HT-29 (cell line): ENCODE results near the gene UNC119. TPM values are rescaled to one million over a fixed set of nuclear protein-coding genes. Genes with fewer than 3 reads are reported as not detected.
"Not testable (repeated sequence)": the region's sequence is repeated elsewhere in the genome, so short reads cannot be mapped to it uniquely, and the experiment has no call there.

Experiments
- DNase-seq: peaks from one replicate; pipeline ENCODE4 v3.0.0-alpha.2; 2015; ENCODE audit warnings: low spot score
- total RNA-seq: library from RNA; depleted of rRNA; stranded (reverse); fragments of >200 nt; shearing (Covaris generic); gene quantifications from 2 replicates; pipeline ENCODE4 v1.2.3, GENCODE V29; 2014; rRNA removed

UNC119 gene
- 28.9 and 36.7 TPM in 2 replicates for total RNA-seq

GRCh38 chr17:28552176-28552999 is at the start of gene UNC119:
UNC119 (minus strand) TSS chr17:28552624; CDS start chr17:28552557, 67 bp downstream.
- peak; percentile 80 for DNase-seq

GRCh38 chr17:28599311-28600184 is 47.1 kb upstream of the UNC119 start:
- DNase-seq: peak; percentile 83

- DNase-seq: peak; percentile 95
Measured at GRCh38 chr17:28598799-28599310, 46.4 kb upstream of the UNC119 start, which contains the start of gene SPAG5. SPAG5 (minus strand) TSS chr17:28599025; CDS start chr17:28598946, 79 bp downstream.

GRCh38 chr17:28598389-28598788 is 46.0 kb upstream of the UNC119 start:
- DNase-seq: no peak

GRCh38 chr17:28597606-28598383 is 45.4 kb upstream of the UNC119 start:
- no peak for DNase-seq

- DNase-seq: no peak
Measured at GRCh38 chr17:28592260-28592659, 39.8 kb upstream of the UNC119 start.

GRCh38 chr17:28585851-28586250 is 33.4 kb upstream of the UNC119 start:
- no peak for DNase-seq

GRCh38 chr17:28584434-28584833 is 32.0 kb upstream of the UNC119 start:
- DNase-seq: no peak

GRCh38 chr17:28582513-28582912 is 30.1 kb upstream of the UNC119 start:
- no peak for DNase-seq

GRCh38 chr17:28580959-28581358 is 28.5 kb upstream of the UNC119 start:
- DNase-seq: no peak

- no peak for DNase-seq
Measured at GRCh38 chr17:28579526-28579925, 27.1 kb upstream of the UNC119 start.

- DNase-seq: no peak
Measured at GRCh38 chr17:28578246-28579195, 26.1 kb upstream of the UNC119 start.

GRCh38 chr17:28577466-28577824 is 25.0 kb upstream of the UNC119 start:
- DNase-seq: peak; percentile 17

GRCh38 chr17:28576758-28577465 is 24.5 kb upstream of the UNC119 start, which contains the start of gene ALDOC:
ALDOC (minus strand) TSS chr17:28576895; CDS start chr17:28575532, 1,363 bp downstream.
- peak; percentile 93 for DNase-seq

- DNase-seq: not testable (repeated sequence)
Measured at GRCh38 chr17:28576016-28576415, 23.6 kb upstream of the UNC119 start.

- no peak for DNase-seq
Measured at GRCh38 chr17:28575126-28575795, 22.8 kb upstream of the UNC119 start.

GRCh38 chr17:28574526-28574925 is 22.1 kb upstream of the UNC119 start:
- peak; percentile 23 for DNase-seq

GRCh38 chr17:28573966-28574480 is 21.6 kb upstream of the UNC119 start:
- DNase-seq: no peak

- no peak for DNase-seq
Measured at GRCh38 chr17:28573521-28573920, 21.1 kb upstream of the UNC119 start.
